IMR-90 (cell line): ENCODE results near the gene OSBP2. TPM values are rescaled to one million over a fixed set of nuclear protein-coding genes. Genes with fewer than 3 reads are reported as not detected.

ENCODE experiments used
- ATAC-seq: fragments of 200-7000 bp; cut with Tn5 transposase; 2 replicates; pipeline ENCODE4 v1.9.1; 2020; ENCODE audit warnings: low read depth, mild to moderate bottlenecking, moderate library complexity
- BruUV-seq: library from RNA; stranded (reverse); fragments of 400-500 nt; replicated peaks from 2 replicates; lab custom pipeline; 2021; lab: Mats Ljungman, UMichigan
- CTCF ChIA-PET: fragments of 300-600 bp; formaldehyde crosslinking; extraction: SDS; loops from one replicate; lab custom pipeline; 2021; ENCODE audit warnings: antibody characterized with exemption; lab: Yijun Ruan, JAX
- POLR2A ChIA-PET: fragments of 300-600 bp; sonication (Branson Sonifier 250); formaldehyde crosslinking; loops from one replicate; lab custom pipeline; 2022; ENCODE audit warnings: antibody characterized with exemption; ENCODE audit not compliant: unreplicated experiment; lab: Charles Lee
- DNase-seq: peaks from one replicate; pipeline ENCODE4 v3.0.0; 2013
- H2AFZ ChIP-seq: replicated peaks from 2 replicates; pipeline ENCODE3; 2013; ENCODE audit warnings: low read length, mild to moderate bottlenecking; ENCODE audit not compliant: poor library complexity
- H2AK5ac ChIP-seq: 2 replicates; pipeline ENCODE4 v1.6.1; 2013; ENCODE audit warnings: low read depth, low read length, inconsistent platforms
- H2AK9ac ChIP-seq: replicated peaks from 2 replicates; pipeline ENCODE3; 2013; ENCODE audit warnings: mild to moderate bottlenecking, low read depth, low read length, moderate library complexity; ENCODE audit not compliant: poor library complexity
- H2BK120ac ChIP-seq: 2 replicates; pipeline ENCODE4 v1.6.1; 2013; ENCODE audit warnings: low read depth, low read length, inconsistent platforms
- H2BK15ac ChIP-seq: 3 replicates; pipeline ENCODE4 v1.6.1; 2013; ENCODE audit warnings: low read depth, low read length, inconsistent platforms
- H2BK20ac ChIP-seq: 2 replicates; pipeline ENCODE4 v1.6.1; 2013; ENCODE audit warnings: low read depth, mild to moderate bottlenecking, inconsistent platforms, low read length, moderate library complexity
- H2BK5ac ChIP-seq: 2 replicates; pipeline ENCODE4 v1.6.1; 2013; ENCODE audit warnings: mild to moderate bottlenecking, low read depth, low read length, inconsistent platforms; ENCODE audit not compliant: poor library complexity, severe bottlenecking
- H3K14ac ChIP-seq: replicated peaks from 2 replicates; pipeline ENCODE4 v1.6.1; 2013; ENCODE audit warnings: low read depth, low read length, inconsistent platforms
- H3K18ac ChIP-seq: 2 replicates; pipeline ENCODE4 v1.6.1; 2013; ENCODE audit warnings: low read depth, low read length, control low read depth
- H3K23ac ChIP-seq: 2 replicates; pipeline ENCODE4 v1.6.1; 2013; ENCODE audit warnings: low read depth, low read length, inconsistent platforms
- H3K27ac ChIP-seq: 2 replicates; pipeline ENCODE4 v1.5.1; 2013; ENCODE audit warnings: mild to moderate bottlenecking, control low read depth, low read length; ENCODE audit not compliant: insufficient read depth
- H3K27me3 ChIP-seq: 2 replicates; pipeline ENCODE4 v1.6.1; 2013; ENCODE audit warnings: low read length; ENCODE audit not compliant: control insufficient read depth, insufficient read depth
- H3K36me3 ChIP-seq: 2 replicates; pipeline ENCODE4 v1.6.1; 2013; ENCODE audit warnings: low read length, mixed read lengths; ENCODE audit not compliant: control insufficient read depth, insufficient read depth
- H3K4ac ChIP-seq: 2 replicates; pipeline ENCODE4 v1.6.1; 2013; ENCODE audit warnings: low read depth, low read length, inconsistent platforms
- H3K4me1 ChIP-seq: 2 replicates; pipeline ENCODE4 v1.6.1; 2013; ENCODE audit warnings: low read length, mixed read lengths; ENCODE audit not compliant: control insufficient read depth, insufficient read depth
- H3K4me2 ChIP-seq: 2 replicates; pipeline ENCODE4 v1.6.1; 2013; ENCODE audit warnings: low read depth, mild to moderate bottlenecking, control low read depth, low read length, moderate library complexity
- H3K4me3 ChIP-seq: 2 replicates; pipeline ENCODE4 v1.5.1; 2013; ENCODE audit warnings: low read depth, mild to moderate bottlenecking, control low read depth, low read length, moderate library complexity; ENCODE audit not compliant: insufficient read depth
- H3K56ac ChIP-seq: 2 replicates; pipeline ENCODE4 v1.6.1; 2013; ENCODE audit warnings: low read length, inconsistent platforms; ENCODE audit not compliant: insufficient read depth; ENCODE audit errors: extremely low read depth
- H3K79me1 ChIP-seq, 2 experiments: 2 replicates each; pipeline ENCODE4 v1.6.1; 2013; ENCODE audit warnings: low read length in 2 of 2, inconsistent platforms in 1 of 2, low read depth in 1 of 2
- H3K9ac ChIP-seq: 2 replicates; pipeline ENCODE4 v1.6.1; 2013; ENCODE audit warnings: low read depth, low read length, control low read depth
- H3K9me1 ChIP-seq: 2 replicates; pipeline ENCODE4 v1.6.1; 2013; ENCODE audit warnings: low read length, inconsistent platforms; ENCODE audit not compliant: insufficient read depth
- H3K9me3 ChIP-seq: 2 replicates; pipeline ENCODE4 v1.6.1; 2013; ENCODE audit warnings: low read length; ENCODE audit not compliant: control insufficient read depth, insufficient read depth
- H4K20me1 ChIP-seq: 2 replicates; pipeline ENCODE4 v1.6.1; 2013; ENCODE audit warnings: low read length, inconsistent platforms; ENCODE audit not compliant: insufficient read depth
- H4K5ac ChIP-seq: 2 replicates; pipeline ENCODE4 v1.6.1; 2013; ENCODE audit warnings: mild to moderate bottlenecking, low read depth, low read length, control low read depth
- H4K8ac ChIP-seq, 2 experiments: 2 replicates each; pipeline ENCODE4 v1.6.1; 2013; ENCODE audit warnings: low read depth in 2 of 2, low read length in 2 of 2, control low read depth in 1 of 2, inconsistent platforms in 1 of 2
- H4K91ac ChIP-seq: 2 replicates; pipeline ENCODE4 v1.6.1; 2013; ENCODE audit warnings: low read depth, low read length, inconsistent platforms; ENCODE audit not compliant: insufficient read depth
- BHLHE40 ChIP-seq: fragments of 150-350 bp; IDR thresholded peaks from 2 replicates; pipeline ENCODE4 v1.6.1; 2016; ENCODE audit warnings: mild to moderate bottlenecking, low read depth, low read length
- CEBPB ChIP-seq: IDR thresholded peaks from 2 replicates; pipeline ENCODE4 v1.6.1; 2012; ENCODE audit warnings: low read depth, low read length, improper control_type of control experiment
- CHD1 ChIP-seq: IDR thresholded peaks from 2 replicates; pipeline ENCODE4 v1.6.1; 2012; ENCODE audit warnings: low read depth, low read length, improper control_type of control experiment
- FOS ChIP-seq: fragments of 150-350 bp; IDR thresholded peaks from 2 replicates; pipeline ENCODE4 v1.6.1; 2016; ENCODE audit warnings: low read depth, low read length
- MAFK ChIP-seq: IDR thresholded peaks from 2 replicates; pipeline ENCODE4 v1.6.1; 2012; ENCODE audit warnings: low read depth, low read length, improper control_type of control experiment
- MAZ ChIP-seq: IDR thresholded peaks from 2 replicates; pipeline ENCODE4 v1.6.1; 2012; ENCODE audit warnings: low read depth, mild to moderate bottlenecking, low read length, improper control_type of control experiment, moderate library complexity, borderline replicate concordance
- MXI1 ChIP-seq: IDR thresholded peaks from 2 replicates; pipeline ENCODE4 v1.6.1; 2012; ENCODE audit warnings: low read depth, mild to moderate bottlenecking, low read length, moderate library complexity, borderline replicate concordance
- NFE2L2 ChIP-seq: fragments of 150-350 bp; IDR thresholded peaks from 2 replicates; pipeline ENCODE4 v1.6.1; 2016; ENCODE audit warnings: low read depth, mild to moderate bottlenecking, low read length
- POLR2A ChIP-seq: IDR thresholded peaks from 2 replicates; pipeline ENCODE4 v1.6.1; 2012; ENCODE audit warnings: mild to moderate bottlenecking, low read depth, low read length
- RAD21 ChIP-seq: IDR thresholded peaks from 2 replicates; pipeline ENCODE4 v1.6.1; 2012; ENCODE audit warnings: low read length, improper control_type of control experiment
- RCOR1 ChIP-seq: IDR thresholded peaks from 2 replicates; pipeline ENCODE4 v1.6.1; 2012; ENCODE audit warnings: mild to moderate bottlenecking, low read length, improper control_type of control experiment; ENCODE audit not compliant: insufficient replicate concordance
- RFX5 ChIP-seq: IDR thresholded peaks from 2 replicates; pipeline ENCODE4 v1.8.0; 2012; ENCODE audit warnings: low read depth, mild to moderate bottlenecking, low read length, moderate library complexity
- SMC3 ChIP-seq: fragments of 150-350 bp; IDR thresholded peaks from 2 replicates; pipeline ENCODE4 v1.6.1; 2016; ENCODE audit warnings: low read depth, mild to moderate bottlenecking, antibody characterized with exemption, low read length, moderate library complexity
- WGBS, 2 experiments: methylation state at CpG; one replicate each; pipeline versions ENCODE4 v1.1.5 to v1.1.7; 2013; ENCODE audit warnings: missing lambda C conversion rate in 2 of 2; ENCODE audit not compliant: insufficient read length in 1 of 2; ENCODE audit errors: extremely low coverage in 2 of 2; 5-methylcytosine and 5-hydroxymethylcytosine counted together
- dilution Hi-C: fragments of 300-500 bp; cut with HindIII; formaldehyde crosslinking; loops from one replicate; pipeline ENCODE4 v1.14.3; 2018; ENCODE audit warnings: low sequenced_read_pairs; ENCODE audit not compliant: unreplicated experiment
- in situ Hi-C: fragments of 300-500 bp; cut with MboI; formaldehyde crosslinking; loops from 3 replicates; pipeline ENCODE4 v1.14.3; 2019; ENCODE audit warnings: low sequenced_read_pairs, inconsistent platforms, mixed read lengths
- intact Hi-C: fragments of 100-400 bp; cut with micrococcal nuclease; formaldehyde crosslinking; loops from 2 replicates; pipeline ENCODE4 v1.10.0; 2022
- polyA plus RNA-seq, 3 experiments: library from polyadenylated mRNA; depleted of rRNA; stranded (reverse); fragments of >200 nt; gene quantifications; 2 replicates each; pipeline ENCODE4 v1.2.3, GENCODE V29; 2012; ENCODE audit warnings: low replicate concordance in 1 of 3
- total RNA-seq: library from RNA; depleted of rRNA; stranded (reverse); fragments of >200 nt; gene quantifications from 2 replicates; pipeline ENCODE4 v1.2.3, GENCODE V29; 2012
- TF ChIP-seq, protein P1 (sequence below): fragments of 150-350 bp; IDR thresholded peaks from 2 replicates; pipeline ENCODE4 v1.6.1; 2017; ENCODE audit warnings: mild to moderate bottlenecking, antibody characterized with exemption, low read length, low read depth
- TF ChIP-seq, protein P2 (sequence below): fragments of 150-350 bp; IDR thresholded peaks from 2 replicates; pipeline ENCODE4 v1.6.1; 2016; ENCODE audit warnings: low read depth, mild to moderate bottlenecking, low read length, moderate library complexity, borderline replicate concordance
- TF ChIP-seq, protein P3 (sequence below): conservative IDR thresholded peaks from 2 replicates; pipeline ENCODE4 v1.5.1; 2012; ENCODE audit warnings: mild to moderate bottlenecking, low read depth, low read length, improper control_type of control experiment

OSBP2 gene
- total and polyA plus RNA-seq, 2 of the 4 experiments (the other 2 are of a cell fraction): 1.8 to 2.2 TPM

DNA sequence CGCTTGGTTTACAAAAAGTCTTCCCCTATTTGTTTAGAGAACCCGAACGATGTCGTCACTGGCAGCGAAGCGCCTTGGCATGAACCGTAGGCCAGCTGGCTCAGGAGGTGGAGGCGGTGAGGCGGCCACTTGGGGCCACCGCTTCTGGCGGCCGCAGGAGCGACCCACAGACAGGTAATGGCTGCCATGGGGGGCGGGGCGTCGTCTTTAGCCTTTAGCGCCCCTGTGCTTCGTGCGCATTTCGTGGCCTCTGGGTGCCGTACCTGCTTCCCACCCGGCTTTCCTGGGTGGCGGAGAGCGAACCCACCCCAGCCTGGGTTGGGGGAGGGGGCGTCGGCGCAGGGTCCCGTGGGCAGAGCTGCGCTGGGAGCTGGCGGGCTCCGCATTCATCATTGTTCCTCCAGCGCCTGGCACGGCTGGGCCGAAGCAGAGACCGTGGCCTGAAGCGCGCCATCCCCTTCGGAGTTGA is 469 bp upstream of the OSBP2 start:
- no peaks in the 10 kb centered on the region; a peak in 1 of 4 replicates for H3K79me1 ChIP-seq

More for the DNA sequence above, 469 bp upstream of the OSBP2 start:
- 2% methylated on average over 7 of the region's 38 CpGs; no CpG with 5 or more reads in 1 of the 2 experiments for WGBS, 2 experiments
- Histone ChIP-seq H3K4me2 (peak overlapping the region; percentile 84), H3K4me3 (peak overlapping the region; percentile 61), H3K18ac (no peak overlapping the region), H2AK5ac (no peak overlapping the region), H3K27ac (peak overlapping the region; percentile 2; the same call in 1 of the 2 replicates), H4K8ac (peak overlapping the region in 1 of 2 experiments; percentile 7; a peak in 1 of 4 replicates), H3K27me3 (no peaks in the 10 kb centered on the region; the same call in 1 of the 2 replicates), H2BK15ac (no peak overlapping the region), H3K9me3 (no peaks in the 10 kb centered on the region), H4K20me1 (no peaks in the 10 kb centered on the region), H2BK20ac (no peak overlapping the region), H3K9me1 (0 out of 2 replicates have a peak, but pooled peaks cover 2% of the 10 kb centered on the region), H2BK120ac (no peak overlapping the region), H3K14ac (no peak overlapping the region), H3K4ac (peak overlapping the region; percentile 74; the same call in 1 of the 2 replicates), H2AK9ac (peak overlapping the region; percentile 82), H4K5ac (no peak overlapping the region), H3K23ac (no peak overlapping the region), H2AFZ (peak overlapping the region; percentile 99), H3K4me1 (peaks cover 3% of the 10 kb centered on the region; the same call in 1 of the 2 replicates), H4K91ac (no peak overlapping the region), H3K36me3 (no peaks in the 10 kb centered on the region), H3K9ac (peak overlapping the region; percentile 53), H2BK5ac (no peak overlapping the region), H3K56ac (no peak overlapping the region)
- intact Hi-C loops (no loop called here), dilution Hi-C loops (no loop called here), in situ Hi-C loops (no loop called here)
- TF ChIP-seq FOS (no peak), MAZ (no peak), RAD21 (no peak), CHD1 (no peak), BHLHE40 (no peak), POLR2A (no peak), CEBPB (no peak), SMC3 (no peak), RCOR1 (no peak), RFX5 (no peak), MAFK (no peak), MXI1 (no peak), NFE2L2 (no peak)
- TF ChIP-seq, protein P1, sequence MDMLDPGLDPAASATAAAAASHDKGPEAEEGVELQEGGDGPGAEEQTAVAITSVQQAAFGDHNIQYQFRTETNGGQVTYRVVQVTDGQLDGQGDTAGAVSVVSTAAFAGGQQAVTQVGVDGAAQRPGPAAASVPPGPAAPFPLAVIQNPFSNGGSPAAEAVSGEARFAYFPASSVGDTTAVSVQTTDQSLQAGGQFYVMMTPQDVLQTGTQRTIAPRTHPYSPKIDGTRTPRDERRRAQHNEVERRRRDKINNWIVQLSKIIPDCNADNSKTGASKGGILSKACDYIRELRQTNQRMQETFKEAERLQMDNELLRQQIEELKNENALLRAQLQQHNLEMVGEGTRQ: no peak
- TF ChIP-seq, protein P2, sequence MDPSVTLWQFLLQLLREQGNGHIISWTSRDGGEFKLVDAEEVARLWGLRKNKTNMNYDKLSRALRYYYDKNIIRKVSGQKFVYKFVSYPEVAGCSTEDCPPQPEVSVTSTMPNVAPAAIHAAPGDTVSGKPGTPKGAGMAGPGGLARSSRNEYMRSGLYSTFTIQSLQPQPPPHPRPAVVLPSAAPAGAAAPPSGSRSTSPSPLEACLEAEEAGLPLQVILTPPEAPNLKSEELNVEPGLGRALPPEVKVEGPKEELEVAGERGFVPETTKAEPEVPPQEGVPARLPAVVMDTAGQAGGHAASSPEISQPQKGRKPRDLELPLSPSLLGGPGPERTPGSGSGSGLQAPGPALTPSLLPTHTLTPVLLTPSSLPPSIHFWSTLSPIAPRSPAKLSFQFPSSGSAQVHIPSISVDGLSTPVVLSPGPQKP: no peak
- TF ChIP-seq, protein P3, sequence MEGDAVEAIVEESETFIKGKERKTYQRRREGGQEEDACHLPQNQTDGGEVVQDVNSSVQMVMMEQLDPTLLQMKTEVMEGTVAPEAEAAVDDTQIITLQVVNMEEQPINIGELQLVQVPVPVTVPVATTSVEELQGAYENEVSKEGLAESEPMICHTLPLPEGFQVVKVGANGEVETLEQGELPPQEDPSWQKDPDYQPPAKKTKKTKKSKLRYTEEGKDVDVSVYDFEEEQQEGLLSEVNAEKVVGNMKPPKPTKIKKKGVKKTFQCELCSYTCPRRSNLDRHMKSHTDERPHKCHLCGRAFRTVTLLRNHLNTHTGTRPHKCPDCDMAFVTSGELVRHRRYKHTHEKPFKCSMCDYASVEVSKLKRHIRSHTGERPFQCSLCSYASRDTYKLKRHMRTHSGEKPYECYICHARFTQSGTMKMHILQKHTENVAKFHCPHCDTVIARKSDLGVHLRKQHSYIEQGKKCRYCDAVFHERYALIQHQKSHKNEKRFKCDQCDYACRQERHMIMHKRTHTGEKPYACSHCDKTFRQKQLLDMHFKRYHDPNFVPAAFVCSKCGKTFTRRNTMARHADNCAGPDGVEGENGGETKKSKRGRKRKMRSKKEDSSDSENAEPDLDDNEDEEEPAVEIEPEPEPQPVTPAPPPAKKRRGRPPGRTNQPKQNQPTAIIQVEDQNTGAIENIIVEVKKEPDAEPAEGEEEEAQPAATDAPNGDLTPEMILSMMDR: no peak
- ATAC-seq: peak; percentile 65
- ChIA-PET CTCF (interaction anchor here (1.5 to 1.6 kb wide), 2 partner anchors 9 to 59 kb away, joined by 3 to 10 read pairs; partner anchors contain the start of gene SLC35E4), POLR2A (no interaction called here)
- DNase-seq: peak; percentile 35
- no TSS peak for BruUV-seq
